Upper lobe of left lung (tissue), 6 donors: ENCODE results near the gene RASSF4. TPM values are rescaled to one million over a fixed set of nuclear protein-coding genes. Genes with fewer than 3 reads are reported as not detected.

ENCODE experiments used
- ATAC-seq, 2 donors: fragments of 200-7000 bp; cut with Tn5 transposase; one replicate each; pipeline ENCODE4 v1.9.1; 2022; ENCODE audit warnings: mild to moderate bottlenecking in 2 of 2, moderate library complexity in 2 of 2; ENCODE audit not compliant: low FRiP score in 2 of 2
- DNase-seq, 2 donors: peaks; one replicate each; pipeline ENCODE4 v3.0.0-alpha.2; 2019 to 2020
- H3K27ac ChIP-seq, 4 donors: fragments of 200-600 bp; sonication (generic); one replicate each; pipeline ENCODE4 v1.5.1; 2016 to 2019
- H3K27me3 ChIP-seq, 4 donors: fragments of 200-600 bp; sonication (generic); one replicate each; pipeline ENCODE4 v1.5.1; 2017 to 2019
- H3K36me3 ChIP-seq, 4 donors: fragments of 200-600 bp; sonication (generic); one replicate each; pipeline ENCODE4 v1.5.1; 2016 to 2019
- H3K4me1 ChIP-seq, 4 donors: fragments of 200-600 bp; sonication (generic); one replicate each; pipeline ENCODE4 v1.5.1; 2018 to 2019
- H3K4me3 ChIP-seq, 4 donors: fragments of 200-600 bp; sonication (generic); one replicate each; pipeline ENCODE4 v1.5.1; 2017 to 2019; ENCODE audit warnings: mild to moderate bottlenecking in 2 of 4, moderate library complexity in 1 of 4
- H3K9me3 ChIP-seq, 4 donors: fragments of 200-600 bp; sonication (generic); one replicate each; pipeline ENCODE4 v1.5.1; 2018 to 2019
- EP300 ChIP-seq, 4 donors: sonication (generic); formaldehyde crosslinking; IDR thresholded peaks; one replicate each; pipeline ENCODE4 v1.5.1; 2017; ENCODE audit warnings: antibody characterized with exemption in 4 of 4, control low read depth in 2 of 4
- POLR2A ChIP-seq, 4 donors: fragments of 450-650 bp; IDR thresholded peaks; one replicate each; pipeline ENCODE4 v1.5.1; 2016 to 2017; ENCODE audit warnings: antibody characterized with exemption in 4 of 4, mild to moderate bottlenecking in 2 of 4
- POLR2AphosphoS5 ChIP-seq, 2 donors: sonication (generic); formaldehyde crosslinking; IDR thresholded peaks; one replicate each; pipeline ENCODE4 v1.5.1; 2017; ENCODE audit warnings: antibody characterized with exemption in 2 of 2
- WGBS, 2 donors: methylation state at CpG; one replicate each; pipeline ENCODE4 v1.1.5; 2017 to 2018; 5-methylcytosine and 5-hydroxymethylcytosine counted together
- total RNA-seq, 6 donors: library from RNA; depleted of rRNA in 4 of 6; stranded (reverse); fragments of >200 nt in 4 of 6; gene quantifications; one replicate each; pipeline versions ENCODE4 v1.1.0 to v1.2.1, GENCODE V29; 2016 to 2021
- TF ChIP-seq, protein P1 (sequence below), 6 experiments: fragments of 450-650 bp in 4 of 6; fragments of 200-600 bp in 2 of 6; sonication (generic) in 2 of 6; IDR thresholded peaks; one replicate each; pipeline ENCODE4 v1.5.1; 2016 to 2019; ENCODE audit warnings: antibody characterized with exemption in 6 of 6
- donor health status: DM: no; HTN: no; CAD: no; lungs with moderate emphysema.
- donor health status: DM: no; HTN: yes; CAD: no; lungs with severe emphysema.

Gene RASSF4
- total RNA-seq, 6 donors from 2014 or later = 23.4 to 194 (median 48.0) TPM

DNA sequence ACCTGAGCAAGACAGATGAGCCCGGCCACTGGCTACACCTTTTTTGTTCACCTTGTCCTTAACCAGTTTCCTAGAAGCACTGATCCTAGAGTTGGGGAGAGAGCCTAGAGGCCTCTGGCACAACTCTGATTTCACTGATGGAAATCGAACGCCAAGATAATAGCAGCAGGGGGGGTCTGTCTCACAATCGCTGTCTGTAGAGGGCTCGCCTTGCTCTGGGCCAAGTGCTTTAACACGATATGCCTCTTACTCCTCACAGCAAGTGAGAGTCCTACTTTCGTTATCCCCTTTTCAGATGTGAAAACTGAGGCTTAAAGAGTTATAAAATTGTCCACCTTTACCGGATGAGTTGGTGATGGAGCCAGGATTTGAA lies 472 bp downstream of the RASSF4 start:
- TF ChIP-seq, protein P1, sequence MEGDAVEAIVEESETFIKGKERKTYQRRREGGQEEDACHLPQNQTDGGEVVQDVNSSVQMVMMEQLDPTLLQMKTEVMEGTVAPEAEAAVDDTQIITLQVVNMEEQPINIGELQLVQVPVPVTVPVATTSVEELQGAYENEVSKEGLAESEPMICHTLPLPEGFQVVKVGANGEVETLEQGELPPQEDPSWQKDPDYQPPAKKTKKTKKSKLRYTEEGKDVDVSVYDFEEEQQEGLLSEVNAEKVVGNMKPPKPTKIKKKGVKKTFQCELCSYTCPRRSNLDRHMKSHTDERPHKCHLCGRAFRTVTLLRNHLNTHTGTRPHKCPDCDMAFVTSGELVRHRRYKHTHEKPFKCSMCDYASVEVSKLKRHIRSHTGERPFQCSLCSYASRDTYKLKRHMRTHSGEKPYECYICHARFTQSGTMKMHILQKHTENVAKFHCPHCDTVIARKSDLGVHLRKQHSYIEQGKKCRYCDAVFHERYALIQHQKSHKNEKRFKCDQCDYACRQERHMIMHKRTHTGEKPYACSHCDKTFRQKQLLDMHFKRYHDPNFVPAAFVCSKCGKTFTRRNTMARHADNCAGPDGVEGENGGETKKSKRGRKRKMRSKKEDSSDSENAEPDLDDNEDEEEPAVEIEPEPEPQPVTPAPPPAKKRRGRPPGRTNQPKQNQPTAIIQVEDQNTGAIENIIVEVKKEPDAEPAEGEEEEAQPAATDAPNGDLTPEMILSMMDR (IDR thresholded peaks at IDR 0.05) = no peak
- TF ChIP-seq POLR2A (IDR thresholded peaks at IDR 0.05) (no peak), POLR2AphosphoS5 (IDR thresholded peaks at IDR 0.05) (no peak), EP300 (IDR thresholded peaks at IDR 0.05) (no peak)

DNA sequence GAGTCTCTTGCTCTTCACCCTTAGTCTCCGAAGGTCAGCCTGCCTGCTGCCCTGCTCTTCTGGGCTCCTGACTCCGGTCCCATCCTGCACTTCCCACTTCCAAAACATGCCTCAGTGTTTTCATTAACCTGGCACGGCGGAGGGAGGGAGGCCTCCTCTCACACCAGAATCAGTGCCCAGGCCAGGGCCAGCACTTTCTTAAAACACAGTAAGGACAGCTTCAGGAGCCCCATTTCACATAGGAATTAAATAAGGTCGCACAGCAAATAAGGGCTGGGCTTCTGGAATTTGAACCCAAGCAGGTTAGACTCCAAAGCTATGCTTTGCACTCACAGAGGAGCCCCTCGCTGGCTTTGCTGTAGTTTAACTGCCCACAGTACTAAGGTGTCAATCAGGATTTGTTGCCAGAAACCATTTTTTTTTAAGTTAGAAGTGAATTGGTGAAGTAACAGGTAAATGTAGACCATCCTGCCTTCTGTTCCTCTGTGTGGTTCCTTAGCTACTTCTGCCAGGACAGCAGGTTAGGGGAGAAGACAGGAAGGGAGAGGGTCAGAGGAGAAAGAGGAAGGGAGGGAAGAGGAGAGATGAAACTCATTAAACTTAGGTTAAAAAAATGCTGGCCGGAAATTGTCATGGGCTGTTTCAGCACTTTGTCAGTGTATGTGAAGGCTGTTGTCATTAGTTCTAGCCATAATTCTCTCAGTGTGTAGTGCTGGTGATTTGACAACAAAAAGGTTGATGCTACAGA lies 1.1 kb downstream of the RASSF4 start:
- H3K36me3 ChIP-seq = peaks cover 0 to 11% (median 5%) of the 10 kb centered on the region in 4 donors
- 65 to 66% methylated on average over 7 of the region's 7 CpGs for WGBS, 2 donors
- H3K27ac ChIP-seq = peak overlapping the region; percentile 10 to 97 (median 90)
- H3K4me1 ChIP-seq = peaks cover 57 to 79% (median 65%) of the 10 kb centered on the region in 4 donors
- H3K4me3 ChIP-seq = peak overlapping the region in 3 of 4 donors; percentile 50 to 74 (median 72)
- no peak for ATAC-seq
- H3K9me3 ChIP-seq = no peaks in the 10 kb centered on the region
- no peaks in the 10 kb centered on the region for H3K27me3 ChIP-seq
- peak in 1 of 2 donors; percentile 20 for DNase-seq
- TF ChIP-seq, protein P1 (IDR thresholded peaks at IDR 0.05) = no peak
- TF ChIP-seq POLR2AphosphoS5 (IDR thresholded peaks at IDR 0.05) = no peak
- TF ChIP-seq EP300 (IDR thresholded peaks at IDR 0.05) = no peak

More for the DNA sequence above, 472 bp downstream of the RASSF4 start:
- H3K27me3 ChIP-seq = no peaks in the 10 kb centered on the region
- peaks cover 0 to 12% (median 5%) of the 10 kb centered on the region in 4 donors for H3K36me3 ChIP-seq
- no peak for ATAC-seq
- H3K4me3 ChIP-seq = peak overlapping the region; percentile 38 to 74 (median 61)
- peaks cover 51 to 74% (median 59%) of the 10 kb centered on the region in 4 donors for H3K4me1 ChIP-seq
- H3K9me3 ChIP-seq = no peaks in the 10 kb centered on the region
- WGBS, 2 donors = 37 to 59% methylated on average over 6 to 8 of the region's 8 CpGs
- peak overlapping the region; percentile 88 to 97 (median 90) for H3K27ac ChIP-seq
- no peak for DNase-seq

DNA sequence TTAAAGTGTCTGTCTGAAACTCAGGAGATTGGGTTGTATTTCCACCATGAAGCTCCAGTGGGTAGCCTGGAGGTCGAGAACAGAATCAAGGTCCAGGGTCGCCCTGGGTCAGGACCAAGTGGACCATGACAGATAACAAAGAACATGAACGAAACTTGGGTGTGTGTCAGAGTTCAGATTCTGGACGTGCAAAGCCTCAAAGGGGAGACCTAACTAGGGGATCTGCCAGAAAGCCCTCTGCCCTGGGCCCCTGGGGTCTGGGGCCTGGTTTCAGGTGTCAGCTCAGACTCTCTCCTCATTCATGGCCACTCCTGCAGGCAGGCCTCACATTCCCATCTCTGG lies 1.6 kb downstream of the RASSF4 start:
- peaks cover 0 to 6% (median 2%) of the 10 kb centered on the region in 4 donors for H3K36me3 ChIP-seq
- H3K4me1 ChIP-seq = peaks cover 62 to 85% (median 71%) of the 10 kb centered on the region in 4 donors
- ATAC-seq (no peak), DNase-seq (peak in 1 of 2 donors; percentile 16)
- WGBS, 2 donors = 67 to 79% methylated on average over 3 to 4 of the region's 4 CpGs
- TF ChIP-seq POLR2A (IDR thresholded peaks at IDR 0.05) (no peak), POLR2AphosphoS5 (IDR thresholded peaks at IDR 0.05) (no peak), EP300 (IDR thresholded peaks at IDR 0.05) (no peak)
- TF ChIP-seq, protein P1 (IDR thresholded peaks at IDR 0.05) = no peak
- no peaks in the 10 kb centered on the region for H3K9me3 ChIP-seq
- no peaks in the 10 kb centered on the region for H3K27me3 ChIP-seq
- H3K4me3 ChIP-seq = peak overlapping the region in 2 of 4 donors; percentile 72 to 74
- peak overlapping the region in 3 of 4 donors; percentile 10 to 97 (median 88) for H3K27ac ChIP-seq

DNA sequence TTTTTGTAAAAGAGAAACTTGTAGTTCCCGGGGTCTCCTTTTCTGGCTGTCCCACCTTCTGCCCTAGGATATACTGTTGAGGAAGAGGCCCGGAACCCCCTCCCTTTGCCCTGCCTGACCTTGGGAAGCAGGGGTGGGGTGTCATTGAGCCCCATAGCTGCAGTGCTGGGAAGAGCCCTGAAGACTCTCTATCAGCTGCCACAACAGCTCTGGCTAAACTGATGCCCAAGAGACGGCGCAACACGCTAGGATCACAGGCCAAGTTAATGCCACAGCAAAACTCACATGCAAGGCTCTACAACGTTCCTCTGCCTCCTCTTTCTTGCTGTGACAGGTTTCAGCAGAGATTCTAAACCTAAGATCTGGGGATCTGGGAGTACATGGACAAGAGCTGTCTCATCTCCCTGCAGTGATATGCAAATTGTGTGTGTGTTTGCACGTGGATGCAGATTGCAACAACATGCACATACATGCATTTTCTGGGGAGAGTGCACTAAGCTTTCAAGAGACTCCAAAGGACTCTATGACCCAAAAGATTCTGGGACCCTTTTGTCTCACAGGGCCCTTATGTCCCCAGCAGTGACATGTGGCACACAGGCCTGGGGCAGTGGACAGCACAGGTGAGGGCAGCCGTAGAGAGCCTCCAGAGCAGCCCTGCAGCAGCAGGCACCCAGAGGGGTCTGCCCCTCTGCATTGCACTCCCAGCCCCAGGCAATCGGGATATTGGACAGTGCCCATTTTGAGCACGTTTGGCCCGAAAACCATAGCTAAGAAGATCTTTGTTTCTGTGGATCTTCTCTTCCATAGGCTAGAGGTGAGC lies 2.5 kb downstream of the RASSF4 start:
- no peaks in the 10 kb centered on the region for H3K36me3 ChIP-seq
- DNase-seq = peak in 1 of 2 donors; percentile 19
- peak overlapping the region in 1 of 4 donors; percentile 13 for H3K4me3 ChIP-seq
- H3K4me1 ChIP-seq = peaks cover 72 to 94% (median 80%) of the 10 kb centered on the region in 4 donors
- no peak for TF ChIP-seq EP300 (IDR thresholded peaks at IDR 0.05)
- TF ChIP-seq POLR2AphosphoS5 (IDR thresholded peaks at IDR 0.05) = no peak
- TF ChIP-seq POLR2A (IDR thresholded peaks at IDR 0.05) = no peak
- TF ChIP-seq, protein P1 (IDR thresholded peaks at IDR 0.05) = no peak
- H3K27ac ChIP-seq = peak overlapping the region in 3 of 4 donors; percentile 71 to 90 (median 85)
- ATAC-seq = no peak
- H3K27me3 ChIP-seq = no peaks in the 10 kb centered on the region
- H3K9me3 ChIP-seq = no peaks in the 10 kb centered on the region
- WGBS, 2 donors = 85 to 94% methylated on average over 8 to 11 of the region's 11 CpGs
